ENCODE results near the gene PHF2. TPM values are rescaled to one million over a fixed set of nuclear protein-coding genes. Genes with fewer than 3 reads are reported as not detected.

The PHF2 gene
- total and polyA plus RNA-seq, 2 of the 4 experiments (the other 2 are of a cell fraction), result 5.9 to 9.5 TPM

- POLR2A ChIA-PET (ENCODE audit: unreplicated experiment), result no interaction called here
- in situ Hi-C loops (cut with MboI; ENCODE audit: low sequenced_read_pairs) (no loop called here), dilution Hi-C loops (cut with HindIII; ENCODE audit: low sequenced_read_pairs, unreplicated experiment) (no loop called here), intact Hi-C loops (cut with micrococcal nuclease) (no loop called here)
- CTCF ChIA-PET, result no interaction called here
- no peak overlapping the region for H3K27ac ChIP-seq (ENCODE audit: insufficient read depth, low read length)
- WGBS, 2 experiments (ENCODE audit: extremely low coverage in 2 of 2, insufficient read length in 1 of 2), result 96% methylated on average over 4 of the region's 19 CpGs; no CpG with 5 or more reads in 1 of the 2 experiments
- no peaks in the 10 kb centered on the region for H3K9me1 ChIP-seq (ENCODE audit: insufficient read depth, low read length)
- H2AFZ ChIP-seq (replicated peaks; ENCODE audit: low read length, poor library complexity), result no peak overlapping the region
- H3K23ac ChIP-seq (ENCODE audit: low read depth, low read length), result no peak overlapping the region
- H3K79me1 ChIP-seq (ENCODE audit: low read depth in 1 of 2, low read length in 2 of 2), result peaks cover 6 to 12% of the 10 kb centered on the region in 2 experiments; a peak in 2 of 4 replicates
- no peak overlapping the region for H3K56ac ChIP-seq (ENCODE audit: extremely low read depth, insufficient read depth, low read length)
- H2BK5ac ChIP-seq (ENCODE audit: low read depth, low read length, poor library complexity, severe bottlenecking), result no peak overlapping the region
- H4K20me1 ChIP-seq (ENCODE audit: insufficient read depth, low read length), result no peaks in the 10 kb centered on the region; the same call in 1 of the 2 replicates
- DNase-seq (no peak), ATAC-seq (ENCODE audit: low read depth) (no peak)
- BruUV-seq (replicated peaks), result no TSS peak
- TF ChIP-seq ELK1 (IDR thresholded peaks at IDR 0.05; ENCODE audit: borderline replicate concordance, low read depth, low read length), result no peak
- H3K4me2 ChIP-seq (ENCODE audit: low read depth, low read length), result no peak overlapping the region
- H3K9me3 ChIP-seq (ENCODE audit: control insufficient read depth, insufficient read depth, low read length), result peaks cover 2% of the 10 kb centered on the region; the same call in 1 of the 2 replicates
- H3K4me3 ChIP-seq (ENCODE audit: insufficient read depth, low read depth, low read length), result no peak overlapping the region
- H3K27me3 ChIP-seq (ENCODE audit: control insufficient read depth, insufficient read depth, low read length), result no peaks in the 10 kb centered on the region
- no peak overlapping the region for H3K18ac ChIP-seq (ENCODE audit: low read depth, low read length)
- H3K14ac ChIP-seq (replicated peaks; ENCODE audit: low read depth, low read length), result no peak overlapping the region
- no peak overlapping the region for H4K5ac ChIP-seq (ENCODE audit: low read depth, low read length)
- no peak overlapping the region for H3K9ac ChIP-seq (ENCODE audit: low read depth, low read length)
- no peak overlapping the region for H3K4ac ChIP-seq (ENCODE audit: low read depth, low read length)
- H2BK20ac ChIP-seq (ENCODE audit: low read depth, low read length), result no peak overlapping the region
- no peak overlapping the region for H2BK120ac ChIP-seq (ENCODE audit: low read depth, low read length)
- peaks cover 35% of the 10 kb centered on the region for H3K36me3 ChIP-seq (ENCODE audit: control insufficient read depth, insufficient read depth, low read length)
- H4K91ac ChIP-seq (ENCODE audit: insufficient read depth, low read depth, low read length), result no peak overlapping the region
- no peak overlapping the region for H2BK15ac ChIP-seq (ENCODE audit: low read depth, low read length)
- no peak overlapping the region for H4K8ac ChIP-seq (ENCODE audit: low read depth in 2 of 2, low read length in 2 of 2)
- no peaks in the 10 kb centered on the region for H3K4me1 ChIP-seq (ENCODE audit: control insufficient read depth, insufficient read depth, low read length)
- no peak overlapping the region for H2AK5ac ChIP-seq (ENCODE audit: low read depth, low read length)
- H2AK9ac ChIP-seq (replicated peaks; ENCODE audit: low read depth, low read length, poor library complexity), result no peak overlapping the region
These were observed 57.3 kb downstream of the PHF2 start for GRCh38 chr9:93633492-93634221.
